Gastrocnemius medialis (tissue), 4 donors: ENCODE data around the gene TMEM33. TPM values are rescaled to one million over a fixed set of nuclear protein-coding genes. Genes with fewer than 3 reads are reported as not detected.

Source experiments
- ATAC-seq, 2 donors: fragments of 150-250 bp; one replicate each; pipeline ENCODE4 v1.9.1; 2016
- DNase-seq, 2 donors: peaks; one replicate each; pipeline ENCODE4 v3.0.0-alpha.2; 2019
- H3K27ac ChIP-seq, 4 donors: fragments of 200-600 bp; sonication (generic); 1 replicate in 1 of 4; 2 replicates in 3 of 4; pipeline ENCODE4 v1.5.1; 2016 to 2018; ENCODE audit warnings: mild to moderate bottlenecking in 2 of 4, moderate library complexity in 1 of 4
- H3K27me3 ChIP-seq, 3 donors: fragments of 200-600 bp; sonication (generic) in 2 of 3; 1 replicate in 1 of 3; 2 replicates in 2 of 3; pipeline versions ENCODE4 v1.5.1 to v1.6.0; 2016 to 2019; ENCODE audit warnings: mild to moderate bottlenecking in 1 of 3, moderate library complexity in 1 of 3
- H3K36me3 ChIP-seq, 2 donors: fragments of 200-600 bp; sonication (generic) in 1 of 2; one replicate each; pipeline ENCODE4 v1.5.1; 2017 to 2018
- H3K4me1 ChIP-seq, 2 donors: fragments of 200-600 bp; sonication (generic) in 1 of 2; one replicate each; pipeline ENCODE4 v1.5.1; 2016 to 2017; ENCODE audit warnings: mild to moderate bottlenecking in 2 of 2
- H3K4me3 ChIP-seq, 4 donors: fragments of 200-600 bp; sonication (generic) in 3 of 4; 1 replicate in 1 of 4; 2 replicates in 3 of 4; pipeline ENCODE4 v1.5.1; 2016 to 2019; ENCODE audit warnings: mild to moderate bottlenecking in 2 of 4
- H3K9me3 ChIP-seq, 3 donors: fragments of 200-600 bp; sonication (generic) in 2 of 3; 1 replicate in 1 of 3; 2 replicates in 2 of 3; pipeline ENCODE4 v1.5.1; 2016 to 2019
- POLR2A ChIP-seq, 2 donors: fragments of 450-650 bp; IDR thresholded peaks; one replicate each; pipeline ENCODE4 v1.6.1; 2017; ENCODE audit warnings: antibody characterized with exemption in 2 of 2, mild to moderate bottlenecking in 2 of 2, moderate library complexity in 2 of 2
- in situ Hi-C, 4 donors: fragments of 200-750 bp; cut with MboI; loops; one replicate each; pipeline versions ENCODE4 v1.15.0 to v1.8.0; 2017; ENCODE audit warnings: low sequenced_read_pairs in 4 of 4
- intact Hi-C: fragments of 100-400 bp; cut with DNase I; formaldehyde crosslinking; loops from one replicate; pipeline ENCODE4 v1.15.1; 2023; ENCODE audit warnings: low total_unique reads
- total RNA-seq, 4 donors: library from RNA; depleted of rRNA; stranded (reverse); fragments of >200 nt; gene quantifications; one replicate each; pipeline versions ENCODE4 v1.1.0 to v1.2.3, GENCODE V29; 2016
- TF ChIP-seq, protein P1 (sequence below), 5 experiments: fragments of 450-650 bp in 3 of 5; fragments of 200-600 bp in 2 of 5; sonication (generic) in 2 of 5; IDR thresholded peaks in 4 of 5; conservative IDR thresholded peaks in 1 of 5; 1 replicate in 4 of 5; 2 replicates in 1 of 5; pipeline ENCODE4 v1.5.1; 2016 to 2019; ENCODE audit warnings: antibody characterized with exemption in 5 of 5, mild to moderate bottlenecking in 3 of 5, moderate library complexity in 3 of 5

TMEM33 gene
- total RNA-seq, 4 donors from 2014 or later: 20.6 to 29.3 (median 26.4) TPM

DNA sequence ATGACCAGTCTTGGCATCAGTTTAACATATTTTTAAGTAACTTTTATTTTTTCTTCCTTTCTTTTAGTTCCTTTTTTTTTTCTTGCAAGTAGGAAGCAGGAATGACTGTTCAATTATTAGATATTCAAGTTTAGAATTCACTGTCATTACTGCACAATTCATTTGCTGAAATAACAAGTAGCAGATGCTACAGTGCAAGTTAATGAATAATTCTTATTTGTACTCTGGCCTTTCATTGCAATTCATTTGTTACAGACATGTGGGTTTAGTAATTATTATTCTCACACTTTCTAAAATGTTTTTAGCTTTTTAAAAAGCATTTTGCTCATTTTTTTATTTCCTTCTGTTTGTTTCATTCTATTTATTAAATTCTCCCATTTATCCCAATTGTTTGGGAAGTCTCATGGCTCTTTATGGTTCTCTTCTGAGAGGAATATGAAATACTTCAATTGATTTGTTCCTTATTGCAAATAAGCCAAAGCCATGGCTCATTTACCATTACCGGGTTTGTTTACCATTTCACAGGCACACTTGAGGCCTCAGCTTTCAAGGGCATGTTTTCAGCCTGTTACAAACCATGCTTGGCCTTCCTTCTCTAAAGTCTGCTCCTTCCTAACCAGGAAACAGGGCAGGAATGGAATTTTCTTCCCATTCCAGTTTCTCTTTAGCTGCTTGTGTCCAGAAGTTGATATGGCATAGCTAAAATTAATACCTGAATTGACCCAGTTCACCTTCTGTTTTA is 41.7 kb downstream of the TMEM33 start:
- intact Hi-C loops: no loop called here
- Histone ChIP-seq H3K4me1 (peaks cover 7 to 13% of the 10 kb centered on the region in 2 donors), H3K27ac (no peak overlapping the region), H3K36me3 (no peaks in the 10 kb centered on the region), H3K27me3 (no peaks in the 10 kb centered on the region), H3K9me3 (no peaks in the 10 kb centered on the region), H3K4me3 (no peak overlapping the region)
- ATAC-seq (no peak), DNase-seq (no peak)
- TF ChIP-seq, protein P1, sequence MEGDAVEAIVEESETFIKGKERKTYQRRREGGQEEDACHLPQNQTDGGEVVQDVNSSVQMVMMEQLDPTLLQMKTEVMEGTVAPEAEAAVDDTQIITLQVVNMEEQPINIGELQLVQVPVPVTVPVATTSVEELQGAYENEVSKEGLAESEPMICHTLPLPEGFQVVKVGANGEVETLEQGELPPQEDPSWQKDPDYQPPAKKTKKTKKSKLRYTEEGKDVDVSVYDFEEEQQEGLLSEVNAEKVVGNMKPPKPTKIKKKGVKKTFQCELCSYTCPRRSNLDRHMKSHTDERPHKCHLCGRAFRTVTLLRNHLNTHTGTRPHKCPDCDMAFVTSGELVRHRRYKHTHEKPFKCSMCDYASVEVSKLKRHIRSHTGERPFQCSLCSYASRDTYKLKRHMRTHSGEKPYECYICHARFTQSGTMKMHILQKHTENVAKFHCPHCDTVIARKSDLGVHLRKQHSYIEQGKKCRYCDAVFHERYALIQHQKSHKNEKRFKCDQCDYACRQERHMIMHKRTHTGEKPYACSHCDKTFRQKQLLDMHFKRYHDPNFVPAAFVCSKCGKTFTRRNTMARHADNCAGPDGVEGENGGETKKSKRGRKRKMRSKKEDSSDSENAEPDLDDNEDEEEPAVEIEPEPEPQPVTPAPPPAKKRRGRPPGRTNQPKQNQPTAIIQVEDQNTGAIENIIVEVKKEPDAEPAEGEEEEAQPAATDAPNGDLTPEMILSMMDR (IDR thresholded peaks at IDR 0.05 in 4 of 5, conservative IDR thresholded peaks at IDR 0.05 in 1 of 5): no peak
- TF ChIP-seq POLR2A (IDR thresholded peaks at IDR 0.05): no peak
- in situ Hi-C loops: no loop called here

DNA sequence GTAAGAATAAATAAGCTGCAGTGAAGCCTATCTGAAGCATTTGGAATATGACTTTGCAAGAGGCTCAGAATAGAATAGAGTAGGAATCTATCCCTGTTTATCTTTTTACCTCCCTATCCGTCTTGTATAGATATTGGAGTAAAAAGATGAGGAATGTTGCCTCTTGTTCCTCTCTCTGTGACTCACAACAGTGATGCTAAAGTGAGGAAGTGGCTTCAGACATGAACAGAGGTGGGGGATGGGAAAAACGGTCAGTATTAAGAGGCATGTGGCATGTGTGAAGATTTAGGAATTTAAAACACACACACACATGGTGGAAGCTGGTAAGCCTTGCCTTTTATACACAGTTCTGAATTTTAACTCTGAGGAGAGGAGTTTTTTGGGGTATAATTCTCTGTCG is 42.5 kb downstream of the TMEM33 start:
- Histone ChIP-seq H3K36me3 (no peaks in the 10 kb centered on the region), H3K9me3 (no peaks in the 10 kb centered on the region), H3K4me1 (peaks cover 7 to 13% of the 10 kb centered on the region in 2 donors), H3K4me3 (no peak overlapping the region), H3K27ac (no peak overlapping the region), H3K27me3 (no peaks in the 10 kb centered on the region)
- intact Hi-C loops (no loop called here), in situ Hi-C loops (no loop called here)
- ATAC-seq (no peak), DNase-seq (no peak)
- no peak for TF ChIP-seq POLR2A (IDR thresholded peaks at IDR 0.05)
- TF ChIP-seq, protein P1 (IDR thresholded peaks at IDR 0.05 in 4 of 5, conservative IDR thresholded peaks at IDR 0.05 in 1 of 5): no peak

DNA sequence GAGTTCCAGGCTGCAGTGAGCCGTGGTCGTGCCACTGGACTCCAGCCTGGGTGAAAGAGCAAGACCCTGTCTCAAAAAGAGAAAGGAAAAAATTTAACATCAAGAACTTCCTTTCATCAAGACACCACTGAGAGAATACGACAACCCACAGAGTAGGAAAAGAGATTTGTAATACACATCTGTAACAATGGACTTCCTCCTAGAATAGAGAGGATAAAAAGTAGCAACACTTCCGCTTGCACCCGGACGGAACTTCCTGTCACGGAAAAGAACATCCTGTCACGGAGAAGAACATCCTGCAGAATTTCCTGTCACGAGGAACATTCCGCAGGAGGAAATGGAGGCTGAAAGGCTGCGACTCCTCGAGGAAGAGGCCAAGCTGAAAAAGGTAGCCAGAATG is 46.2 kb downstream of the TMEM33 start, which contains the start of gene DCAF4L1:
Gene DCAF4L1, plus strand, starts transcription at position 301 of the 400 bp plus-strand sequence. Its CDS starts 37 bp downstream, at position 338.
- no peak for DNase-seq
- Histone ChIP-seq H3K27ac (no peak within 1 kb of the TSS), H3K36me3 (no peaks in the 10 kb centered on the region), H3K4me3 (no peak within 1 kb of the TSS), H3K9me3 (no peaks in the 10 kb centered on the region), H3K4me1 (peaks cover 7 to 13% of the 10 kb centered on the region in 2 donors), H3K27me3 (no peaks in the 10 kb centered on the region)
- TF ChIP-seq, protein P1 (IDR thresholded peaks at IDR 0.05 in 4 of 5, conservative IDR thresholded peaks at IDR 0.05 in 1 of 5): no peak
- TF ChIP-seq POLR2A (IDR thresholded peaks at IDR 0.05): no peak
- intact Hi-C loops: no loop called here
- in situ Hi-C loops: no loop called here
- ATAC-seq: no peak

DNA sequence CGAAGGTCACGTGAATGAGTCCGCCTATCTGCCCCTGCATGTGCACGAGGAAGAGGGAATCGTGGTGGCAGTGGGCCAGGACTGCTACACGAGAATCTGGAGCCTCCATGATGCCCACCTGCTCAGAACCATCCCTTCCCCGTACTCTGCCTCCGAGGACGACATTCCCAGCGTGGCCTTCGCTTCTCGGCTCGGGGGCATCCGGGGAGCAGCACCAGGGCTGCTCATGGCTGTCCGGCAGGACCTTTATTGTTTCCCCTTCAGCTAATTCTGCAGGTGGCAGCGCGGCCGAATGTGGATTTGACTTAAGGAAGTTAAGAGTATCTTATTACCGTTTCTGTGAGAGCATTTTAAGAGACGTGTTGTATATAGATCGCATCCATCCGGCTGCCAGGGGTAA is 47.5 kb downstream of the TMEM33 start:
- H3K4me3 ChIP-seq: no peak overlapping the region
- no peak for DNase-seq
- no peaks in the 10 kb centered on the region for H3K9me3 ChIP-seq
- ATAC-seq: no peak
- H3K4me1 ChIP-seq: peaks cover under 1 to 3% of the 10 kb centered on the region in 2 donors
- H3K27me3 ChIP-seq: no peaks in the 10 kb centered on the region
- in situ Hi-C loops: no loop called here
- H3K27ac ChIP-seq: no peak overlapping the region
- intact Hi-C loops: no loop called here
- no peaks in the 10 kb centered on the region for H3K36me3 ChIP-seq
- TF ChIP-seq, protein P1 (IDR thresholded peaks at IDR 0.05 in 4 of 5, conservative IDR thresholded peaks at IDR 0.05 in 1 of 5): no peak
- TF ChIP-seq POLR2A (IDR thresholded peaks at IDR 0.05): no peak
